H1 (cell line): Measurements from ENCODE around the gene SPSB1. TPM values are rescaled to one million over a fixed set of nuclear protein-coding genes. Genes with fewer than 3 reads are reported as not detected.

Experiments used
- ASH2L ChIP-seq: fragments of 200-600, 300-600 bp; sonication (generic); IDR thresholded peaks from one replicate; pipeline ENCODE4 v1.7.1; 2017; ENCODE audit warnings: low read length
- BACH1 ChIP-seq: IDR thresholded peaks from 2 replicates; pipeline ENCODE4 v1.6.1; 2012; ENCODE audit warnings: low read length, improper control_type of control experiment
- CHD1 ChIP-seq: IDR thresholded peaks from 2 replicates; pipeline ENCODE4 v1.6.1; 2012; ENCODE audit warnings: low read depth, low read length, improper control_type of control experiment
- EGR1 ChIP-seq: IDR thresholded peaks from 2 replicates; pipeline ENCODE4 v1.6.1; 2011; ENCODE audit warnings: low read depth, low read length, borderline replicate concordance
- GTF2F1 ChIP-seq: IDR thresholded peaks from 2 replicates; pipeline ENCODE4 v1.6.1; 2012; ENCODE audit warnings: low read depth, low read length, improper control_type of control experiment, borderline replicate concordance
- POLR2AphosphoS5 ChIP-seq: IDR thresholded peaks from 2 replicates; pipeline ENCODE4 v1.6.1; 2011; ENCODE audit warnings: low read depth, low read length
- RXRA ChIP-seq: IDR thresholded peaks from 2 replicates; pipeline ENCODE4 v1.6.1; 2011; ENCODE audit warnings: low read depth, mild to moderate bottlenecking, low read length, moderate library complexity; ENCODE audit not compliant: insufficient read depth
- YY1 ChIP-seq: IDR thresholded peaks from 2 replicates; pipeline ENCODE4 v1.6.1; 2011; ENCODE audit warnings: low read depth, mild to moderate bottlenecking, low read length
- ZNF274 ChIP-seq: IDR thresholded peaks from 2 replicates; pipeline ENCODE4 v1.7.0; 2012; ENCODE audit warnings: low read length, borderline replicate concordance; ENCODE audit errors: extremely low read depth
- polyA plus RNA-seq, 7 experiments: library from polyadenylated mRNA; depleted of rRNA in 3 of 7; stranded (reverse) in 5 of 7; unstranded in 2 of 7; fragments of >200 nt in 5 of 7; fragments of 200-250 nt in 2 of 7; gene quantifications; 1 replicate in 5 of 7; 2 replicates in 1 of 7; 4 replicates in 1 of 7; pipeline versions ENCODE4 v1.2.1 to v1.2.3, GENCODE V29; 2011 to 2013; ENCODE audit warnings: missing spikeins in 2 of 7, mixed read lengths in 2 of 7
- total RNA-seq: library from RNA; stranded (reverse); fragmentation: NEBNext Ultra II Directional; extraction: Animal tissue kit (Norgen Biotek cat#: 25700); gene quantifications from 2 replicates; pipeline ENCODE4 v1.2.1, GENCODE V29; 2021
- TF ChIP-seq, protein P1 (sequence below): fragments of 300-600 bp; sonication (generic); IDR thresholded peaks from 2 replicates; pipeline ENCODE4 v1.7.1; 2012; ENCODE audit warnings: low read length, moderate library complexity, mild to moderate bottlenecking, inconsistent platforms; ENCODE audit not compliant: insufficient replicate concordance

SPSB1 gene
- total and polyA plus RNA-seq, 2 of the 8 experiments (the other 6 are each of a cell fraction or from before 2014, with no cell fraction given), result 5.3 to 6.4 TPM

DNA sequence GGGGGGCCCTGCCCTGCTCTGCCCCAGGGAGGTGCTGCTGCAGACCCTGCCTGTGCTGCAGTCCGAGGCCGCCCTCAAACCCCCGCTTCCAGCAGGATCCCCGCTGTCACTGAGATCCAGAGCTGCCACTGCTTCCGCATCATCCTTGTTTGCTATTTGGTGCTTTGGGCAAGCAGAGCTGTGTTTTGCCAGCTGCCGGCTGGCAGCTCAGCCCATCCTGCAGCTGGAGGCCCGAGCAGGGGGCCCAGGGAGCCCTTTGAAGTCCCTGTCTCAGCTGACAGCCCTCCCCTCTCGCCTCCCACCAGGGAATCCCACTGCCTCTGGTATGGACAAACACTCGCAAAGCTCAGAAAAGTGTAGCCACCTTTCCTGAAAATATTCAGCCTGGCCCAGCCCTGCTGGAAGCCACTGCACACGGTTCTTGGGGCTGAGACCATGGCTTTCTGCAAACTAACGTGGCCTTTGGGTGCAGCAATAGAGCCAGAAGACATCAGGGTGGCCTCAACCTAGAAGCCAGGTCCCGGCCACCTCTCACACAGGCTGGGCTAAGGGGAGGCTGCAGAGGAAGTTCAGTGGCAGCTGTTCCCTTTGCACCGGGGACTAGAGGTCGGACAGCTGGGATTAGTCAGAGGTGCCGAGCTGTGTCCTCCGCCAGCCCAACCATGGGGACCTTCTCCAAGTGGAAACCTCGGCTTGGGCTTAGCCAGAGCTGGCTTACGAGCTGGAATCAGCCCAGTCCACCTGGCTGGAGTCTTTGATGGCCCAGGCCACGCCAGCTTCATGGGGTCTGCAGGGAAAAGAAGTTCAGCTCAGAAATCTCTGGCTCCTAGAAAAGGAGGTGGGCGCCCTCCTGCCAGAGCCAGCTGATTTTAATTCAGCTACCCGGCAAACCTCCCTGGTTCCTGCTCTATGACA, 107.1 kb downstream of the SPSB1 start (continued):
- TF ChIP-seq, protein P1, sequence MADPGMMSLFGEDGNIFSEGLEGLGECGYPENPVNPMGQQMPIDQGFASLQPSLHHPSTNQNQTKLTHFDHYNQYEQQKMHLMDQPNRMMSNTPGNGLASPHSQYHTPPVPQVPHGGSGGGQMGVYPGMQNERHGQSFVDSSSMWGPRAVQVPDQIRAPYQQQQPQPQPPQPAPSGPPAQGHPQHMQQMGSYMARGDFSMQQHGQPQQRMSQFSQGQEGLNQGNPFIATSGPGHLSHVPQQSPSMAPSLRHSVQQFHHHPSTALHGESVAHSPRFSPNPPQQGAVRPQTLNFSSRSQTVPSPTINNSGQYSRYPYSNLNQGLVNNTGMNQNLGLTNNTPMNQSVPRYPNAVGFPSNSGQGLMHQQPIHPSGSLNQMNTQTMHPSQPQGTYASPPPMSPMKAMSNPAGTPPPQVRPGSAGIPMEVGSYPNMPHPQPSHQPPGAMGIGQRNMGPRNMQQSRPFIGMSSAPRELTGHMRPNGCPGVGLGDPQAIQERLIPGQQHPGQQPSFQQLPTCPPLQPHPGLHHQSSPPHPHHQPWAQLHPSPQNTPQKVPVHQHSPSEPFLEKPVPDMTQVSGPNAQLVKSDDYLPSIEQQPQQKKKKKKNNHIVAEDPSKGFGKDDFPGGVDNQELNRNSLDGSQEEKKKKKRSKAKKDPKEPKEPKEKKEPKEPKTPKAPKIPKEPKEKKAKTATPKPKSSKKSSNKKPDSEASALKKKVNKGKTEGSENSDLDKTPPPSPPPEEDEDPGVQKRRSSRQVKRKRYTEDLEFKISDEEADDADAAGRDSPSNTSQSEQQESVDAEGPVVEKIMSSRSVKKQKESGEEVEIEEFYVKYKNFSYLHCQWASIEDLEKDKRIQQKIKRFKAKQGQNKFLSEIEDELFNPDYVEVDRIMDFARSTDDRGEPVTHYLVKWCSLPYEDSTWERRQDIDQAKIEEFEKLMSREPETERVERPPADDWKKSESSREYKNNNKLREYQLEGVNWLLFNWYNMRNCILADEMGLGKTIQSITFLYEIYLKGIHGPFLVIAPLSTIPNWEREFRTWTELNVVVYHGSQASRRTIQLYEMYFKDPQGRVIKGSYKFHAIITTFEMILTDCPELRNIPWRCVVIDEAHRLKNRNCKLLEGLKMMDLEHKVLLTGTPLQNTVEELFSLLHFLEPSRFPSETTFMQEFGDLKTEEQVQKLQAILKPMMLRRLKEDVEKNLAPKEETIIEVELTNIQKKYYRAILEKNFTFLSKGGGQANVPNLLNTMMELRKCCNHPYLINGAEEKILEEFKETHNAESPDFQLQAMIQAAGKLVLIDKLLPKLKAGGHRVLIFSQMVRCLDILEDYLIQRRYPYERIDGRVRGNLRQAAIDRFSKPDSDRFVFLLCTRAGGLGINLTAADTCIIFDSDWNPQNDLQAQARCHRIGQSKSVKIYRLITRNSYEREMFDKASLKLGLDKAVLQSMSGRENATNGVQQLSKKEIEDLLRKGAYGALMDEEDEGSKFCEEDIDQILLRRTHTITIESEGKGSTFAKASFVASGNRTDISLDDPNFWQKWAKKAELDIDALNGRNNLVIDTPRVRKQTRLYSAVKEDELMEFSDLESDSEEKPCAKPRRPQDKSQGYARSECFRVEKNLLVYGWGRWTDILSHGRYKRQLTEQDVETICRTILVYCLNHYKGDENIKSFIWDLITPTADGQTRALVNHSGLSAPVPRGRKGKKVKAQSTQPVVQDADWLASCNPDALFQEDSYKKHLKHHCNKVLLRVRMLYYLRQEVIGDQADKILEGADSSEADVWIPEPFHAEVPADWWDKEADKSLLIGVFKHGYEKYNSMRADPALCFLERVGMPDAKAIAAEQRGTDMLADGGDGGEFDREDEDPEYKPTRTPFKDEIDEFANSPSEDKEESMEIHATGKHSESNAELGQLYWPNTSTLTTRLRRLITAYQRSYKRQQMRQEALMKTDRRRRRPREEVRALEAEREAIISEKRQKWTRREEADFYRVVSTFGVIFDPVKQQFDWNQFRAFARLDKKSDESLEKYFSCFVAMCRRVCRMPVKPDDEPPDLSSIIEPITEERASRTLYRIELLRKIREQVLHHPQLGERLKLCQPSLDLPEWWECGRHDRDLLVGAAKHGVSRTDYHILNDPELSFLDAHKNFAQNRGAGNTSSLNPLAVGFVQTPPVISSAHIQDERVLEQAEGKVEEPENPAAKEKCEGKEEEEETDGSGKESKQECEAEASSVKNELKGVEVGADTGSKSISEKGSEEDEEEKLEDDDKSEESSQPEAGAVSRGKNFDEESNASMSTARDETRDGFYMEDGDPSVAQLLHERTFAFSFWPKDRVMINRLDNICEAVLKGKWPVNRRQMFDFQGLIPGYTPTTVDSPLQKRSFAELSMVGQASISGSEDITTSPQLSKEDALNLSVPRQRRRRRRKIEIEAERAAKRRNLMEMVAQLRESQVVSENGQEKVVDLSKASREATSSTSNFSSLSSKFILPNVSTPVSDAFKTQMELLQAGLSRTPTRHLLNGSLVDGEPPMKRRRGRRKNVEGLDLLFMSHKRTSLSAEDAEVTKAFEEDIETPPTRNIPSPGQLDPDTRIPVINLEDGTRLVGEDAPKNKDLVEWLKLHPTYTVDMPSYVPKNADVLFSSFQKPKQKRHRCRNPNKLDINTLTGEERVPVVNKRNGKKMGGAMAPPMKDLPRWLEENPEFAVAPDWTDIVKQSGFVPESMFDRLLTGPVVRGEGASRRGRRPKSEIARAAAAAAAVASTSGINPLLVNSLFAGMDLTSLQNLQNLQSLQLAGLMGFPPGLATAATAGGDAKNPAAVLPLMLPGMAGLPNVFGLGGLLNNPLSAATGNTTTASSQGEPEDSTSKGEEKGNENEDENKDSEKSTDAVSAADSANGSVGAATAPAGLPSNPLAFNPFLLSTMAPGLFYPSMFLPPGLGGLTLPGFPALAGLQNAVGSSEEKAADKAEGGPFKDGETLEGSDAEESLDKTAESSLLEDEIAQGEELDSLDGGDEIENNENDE, result no peak
- no peak for TF ChIP-seq EGR1
- TF ChIP-seq ASH2L, result no peak
- no peak for TF ChIP-seq YY1
- no peak for TF ChIP-seq CHD1
- no peak for TF ChIP-seq RXRA
- TF ChIP-seq POLR2AphosphoS5, result no peak
- no peak for TF ChIP-seq ZNF274
- no peak for TF ChIP-seq GTF2F1
- TF ChIP-seq BACH1, result no peak
